IMR-90 (cell line): ENCODE results near the gene CYTH4. TPM values are rescaled to one million over a fixed set of nuclear protein-coding genes. Genes with fewer than 3 reads are reported as not detected.
A peak's percentile ranks its signal among the peaks of the same experiment; 100 is the strongest.

Experiments
- ATAC-seq: fragments of 200-7000 bp; cut with Tn5 transposase; 2 replicates; pipeline ENCODE4 v1.9.1; 2020; ENCODE audit warnings: low read depth, mild to moderate bottlenecking, moderate library complexity
- BruUV-seq: library from RNA; stranded (reverse); fragments of 400-500 nt; replicated peaks from 2 replicates; lab custom pipeline; 2021; lab: Mats Ljungman, UMichigan
- CTCF ChIA-PET: fragments of 300-600 bp; formaldehyde crosslinking; extraction: SDS; loops from one replicate; lab custom pipeline; 2021; ENCODE audit warnings: antibody characterized with exemption; lab: Yijun Ruan, JAX
- POLR2A ChIA-PET: fragments of 300-600 bp; sonication (Branson Sonifier 250); formaldehyde crosslinking; loops from one replicate; lab custom pipeline; 2022; ENCODE audit warnings: antibody characterized with exemption; ENCODE audit not compliant: unreplicated experiment; lab: Charles Lee
- DNase-seq: peaks from one replicate; pipeline ENCODE4 v3.0.0; 2013
- H2AFZ ChIP-seq: replicated peaks from 2 replicates; pipeline ENCODE3; 2013; ENCODE audit warnings: low read length, mild to moderate bottlenecking; ENCODE audit not compliant: poor library complexity
- H2AK5ac ChIP-seq: 2 replicates; pipeline ENCODE4 v1.6.1; 2013; ENCODE audit warnings: low read depth, low read length, inconsistent platforms
- H2AK9ac ChIP-seq: replicated peaks from 2 replicates; pipeline ENCODE3; 2013; ENCODE audit warnings: mild to moderate bottlenecking, low read depth, low read length, moderate library complexity; ENCODE audit not compliant: poor library complexity
- H2BK120ac ChIP-seq: 2 replicates; pipeline ENCODE4 v1.6.1; 2013; ENCODE audit warnings: low read depth, low read length, inconsistent platforms
- H2BK15ac ChIP-seq: 3 replicates; pipeline ENCODE4 v1.6.1; 2013; ENCODE audit warnings: low read depth, low read length, inconsistent platforms
- H2BK20ac ChIP-seq: 2 replicates; pipeline ENCODE4 v1.6.1; 2013; ENCODE audit warnings: low read depth, mild to moderate bottlenecking, inconsistent platforms, low read length, moderate library complexity
- H2BK5ac ChIP-seq: 2 replicates; pipeline ENCODE4 v1.6.1; 2013; ENCODE audit warnings: mild to moderate bottlenecking, low read depth, low read length, inconsistent platforms; ENCODE audit not compliant: poor library complexity, severe bottlenecking
- H3K14ac ChIP-seq: replicated peaks from 2 replicates; pipeline ENCODE4 v1.6.1; 2013; ENCODE audit warnings: low read depth, low read length, inconsistent platforms
- H3K18ac ChIP-seq: 2 replicates; pipeline ENCODE4 v1.6.1; 2013; ENCODE audit warnings: low read depth, low read length, control low read depth
- H3K23ac ChIP-seq: 2 replicates; pipeline ENCODE4 v1.6.1; 2013; ENCODE audit warnings: low read depth, low read length, inconsistent platforms
- H3K27ac ChIP-seq: 2 replicates; pipeline ENCODE4 v1.5.1; 2013; ENCODE audit warnings: mild to moderate bottlenecking, control low read depth, low read length; ENCODE audit not compliant: insufficient read depth
- H3K27me3 ChIP-seq: 2 replicates; pipeline ENCODE4 v1.6.1; 2013; ENCODE audit warnings: low read length; ENCODE audit not compliant: control insufficient read depth, insufficient read depth
- H3K36me3 ChIP-seq: 2 replicates; pipeline ENCODE4 v1.6.1; 2013; ENCODE audit warnings: low read length, mixed read lengths; ENCODE audit not compliant: control insufficient read depth, insufficient read depth
- H3K4ac ChIP-seq: 2 replicates; pipeline ENCODE4 v1.6.1; 2013; ENCODE audit warnings: low read depth, low read length, inconsistent platforms
- H3K4me1 ChIP-seq: 2 replicates; pipeline ENCODE4 v1.6.1; 2013; ENCODE audit warnings: low read length, mixed read lengths; ENCODE audit not compliant: control insufficient read depth, insufficient read depth
- H3K4me2 ChIP-seq: 2 replicates; pipeline ENCODE4 v1.6.1; 2013; ENCODE audit warnings: low read depth, mild to moderate bottlenecking, control low read depth, low read length, moderate library complexity
- H3K4me3 ChIP-seq: 2 replicates; pipeline ENCODE4 v1.5.1; 2013; ENCODE audit warnings: low read depth, mild to moderate bottlenecking, control low read depth, low read length, moderate library complexity; ENCODE audit not compliant: insufficient read depth
- H3K56ac ChIP-seq: 2 replicates; pipeline ENCODE4 v1.6.1; 2013; ENCODE audit warnings: low read length, inconsistent platforms; ENCODE audit not compliant: insufficient read depth; ENCODE audit errors: extremely low read depth
- H3K79me1 ChIP-seq, 2 experiments: 2 replicates each; pipeline ENCODE4 v1.6.1; 2013; ENCODE audit warnings: low read length in 2 of 2, inconsistent platforms in 1 of 2, low read depth in 1 of 2
- H3K9ac ChIP-seq: 2 replicates; pipeline ENCODE4 v1.6.1; 2013; ENCODE audit warnings: low read depth, low read length, control low read depth
- H3K9me1 ChIP-seq: 2 replicates; pipeline ENCODE4 v1.6.1; 2013; ENCODE audit warnings: low read length, inconsistent platforms; ENCODE audit not compliant: insufficient read depth
- H3K9me3 ChIP-seq: 2 replicates; pipeline ENCODE4 v1.6.1; 2013; ENCODE audit warnings: low read length; ENCODE audit not compliant: control insufficient read depth, insufficient read depth
- H4K20me1 ChIP-seq: 2 replicates; pipeline ENCODE4 v1.6.1; 2013; ENCODE audit warnings: low read length, inconsistent platforms; ENCODE audit not compliant: insufficient read depth
- H4K5ac ChIP-seq: 2 replicates; pipeline ENCODE4 v1.6.1; 2013; ENCODE audit warnings: mild to moderate bottlenecking, low read depth, low read length, control low read depth
- H4K8ac ChIP-seq, 2 experiments: 2 replicates each; pipeline ENCODE4 v1.6.1; 2013; ENCODE audit warnings: low read depth in 2 of 2, low read length in 2 of 2, control low read depth in 1 of 2, inconsistent platforms in 1 of 2
- H4K91ac ChIP-seq: 2 replicates; pipeline ENCODE4 v1.6.1; 2013; ENCODE audit warnings: low read depth, low read length, inconsistent platforms; ENCODE audit not compliant: insufficient read depth
- POLR2A ChIP-seq: IDR thresholded peaks from 2 replicates; pipeline ENCODE4 v1.6.1; 2012; ENCODE audit warnings: mild to moderate bottlenecking, low read depth, low read length
- RCOR1 ChIP-seq: IDR thresholded peaks from 2 replicates; pipeline ENCODE4 v1.6.1; 2012; ENCODE audit warnings: mild to moderate bottlenecking, low read length, improper control_type of control experiment; ENCODE audit not compliant: insufficient replicate concordance
- SMC3 ChIP-seq: fragments of 150-350 bp; IDR thresholded peaks from 2 replicates; pipeline ENCODE4 v1.6.1; 2016; ENCODE audit warnings: low read depth, mild to moderate bottlenecking, antibody characterized with exemption, low read length, moderate library complexity
- WGBS, 2 experiments: methylation state at CpG; one replicate each; pipeline versions ENCODE4 v1.1.5 to v1.1.7; 2013; ENCODE audit warnings: missing lambda C conversion rate in 2 of 2; ENCODE audit not compliant: insufficient read length in 1 of 2; ENCODE audit errors: extremely low coverage in 2 of 2; 5-methylcytosine and 5-hydroxymethylcytosine counted together
- dilution Hi-C: fragments of 300-500 bp; cut with HindIII; formaldehyde crosslinking; loops from one replicate; pipeline ENCODE4 v1.14.3; 2018; ENCODE audit warnings: low sequenced_read_pairs; ENCODE audit not compliant: unreplicated experiment
- in situ Hi-C: fragments of 300-500 bp; cut with MboI; formaldehyde crosslinking; loops from 3 replicates; pipeline ENCODE4 v1.14.3; 2019; ENCODE audit warnings: low sequenced_read_pairs, inconsistent platforms, mixed read lengths
- intact Hi-C: fragments of 100-400 bp; cut with micrococcal nuclease; formaldehyde crosslinking; loops from 2 replicates; pipeline ENCODE4 v1.10.0; 2022
- polyA plus RNA-seq, 3 experiments: library from polyadenylated mRNA; depleted of rRNA; stranded (reverse); fragments of >200 nt; gene quantifications; 2 replicates each; pipeline ENCODE4 v1.2.3, GENCODE V29; 2012; ENCODE audit warnings: low replicate concordance in 1 of 3
- total RNA-seq: library from RNA; depleted of rRNA; stranded (reverse); fragments of >200 nt; gene quantifications from 2 replicates; pipeline ENCODE4 v1.2.3, GENCODE V29; 2012

CYTH4 gene
- total and polyA plus RNA-seq, 2 of the 4 experiments (the other 2 are of a cell fraction), result 0.36 to 0.55 TPM

DNA sequence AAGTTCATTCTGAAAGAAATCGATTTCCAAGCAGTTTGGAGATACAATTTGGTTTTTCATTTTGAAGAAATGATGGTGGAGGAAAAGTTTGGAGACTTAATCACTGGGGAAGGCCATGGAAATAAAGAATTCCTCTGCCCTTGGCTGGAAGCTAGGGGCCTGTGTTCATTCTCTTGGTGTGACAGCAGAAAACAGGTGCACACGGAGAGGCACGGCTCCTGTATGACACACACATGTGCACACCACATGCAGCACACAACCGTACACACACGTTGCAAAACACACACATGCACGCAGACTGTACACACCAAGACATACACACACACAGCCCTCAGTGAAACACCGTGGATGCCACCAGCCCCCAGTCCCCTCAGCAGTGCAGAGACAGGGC is 64.2 kb downstream of the CYTH4 start:
- peak overlapping the region; percentile 40 for H2BK5ac ChIP-seq
- H2BK120ac ChIP-seq, result peak overlapping the region; percentile 50
- H2AFZ ChIP-seq, result peak overlapping the region; percentile 28
- in situ Hi-C loops, result no loop called here
- ChIA-PET CTCF (no interaction called here), POLR2A (no interaction called here)
- H2BK15ac ChIP-seq, result peak overlapping the region; percentile 66; the same call in 1 of the 3 replicates
- H2BK20ac ChIP-seq, result peak overlapping the region; percentile 6; the same call in 1 of the 2 replicates
- no peak overlapping the region for H3K4me3 ChIP-seq
- no peaks in the 10 kb centered on the region for H3K9me3 ChIP-seq
- WGBS, 2 experiments, result 93% methylated on average over 5 of the region's 7 CpGs; no CpG with 5 or more reads in 1 of the 2 experiments
- H4K5ac ChIP-seq, result peak overlapping the region; percentile 20; the same call in 1 of the 2 replicates
- H3K9me1 ChIP-seq, result peaks cover 8% of the 10 kb centered on the region
- H3K56ac ChIP-seq, result no peak overlapping the region
- dilution Hi-C loops, result no loop called here
- peak overlapping the region; percentile 11; the same call in 1 of the 2 replicates for H3K27ac ChIP-seq
- ATAC-seq, result no peak
- H2AK5ac ChIP-seq, result peak overlapping the region; percentile 98
- H3K27me3 ChIP-seq, result peaks cover 4% of the 10 kb centered on the region
- peak overlapping the region; percentile 36; the same call in 1 of the 2 replicates for H3K18ac ChIP-seq
- peak overlapping the region; percentile 43 for H4K91ac ChIP-seq
- H3K23ac ChIP-seq, result peak overlapping the region; percentile 13; the same call in 1 of the 2 replicates
- peak overlapping the region; percentile 11 for H2AK9ac ChIP-seq
- DNase-seq, result no peak
- no peaks in the 10 kb centered on the region for H3K79me1 ChIP-seq
- peak overlapping the region; percentile 39; the same call in 1 of the 2 replicates for H3K9ac ChIP-seq
- no TSS peak for BruUV-seq
- peak overlapping the region; percentile 63 for H3K4ac ChIP-seq
- peak overlapping the region; percentile 98 for H3K14ac ChIP-seq
- H3K4me2 ChIP-seq, result no peak overlapping the region
- TF ChIP-seq POLR2A (no peak), RCOR1 (no peak), SMC3 (no peak)
- H4K20me1 ChIP-seq, result no peaks in the 10 kb centered on the region
- no peaks in the 10 kb centered on the region for H3K36me3 ChIP-seq
- H4K8ac ChIP-seq, result peak overlapping the region in 1 of 2 experiments; percentile 54; a peak in 1 of 4 replicates
- H3K4me1 ChIP-seq, result peaks cover 12% of the 10 kb centered on the region
- intact Hi-C loops, result no loop called here
